Measurements from ENCODE around the gene POLRMT.
"Not testable (repeated sequence)": the region's sequence is repeated elsewhere in the genome, so short reads cannot be mapped to it uniquely, and the experiment has no call there.

POLRMT gene

GRCh38 chr19:633068-633785 lies at the start of gene POLRMT:
POLRMT (minus strand) TSS chr19:633537; CDS start chr19:633512, 25 bp downstream.
- DNase-seq, result peak; percentile 93

GRCh38 chr19:682678-683320 lies 49.5 kb upstream of the POLRMT start:
- DNase-seq, result no peak

- peak; percentile 93 for DNase-seq
These were observed 48.0 kb upstream of the POLRMT start for GRCh38 chr19:681029-682019.

GRCh38 chr19:680287-681028 lies 47.1 kb upstream of the POLRMT start:
- peak; percentile 100 for DNase-seq

GRCh38 chr19:679418-680286 lies 46.3 kb upstream of the POLRMT start:
- DNase-seq, result peak; percentile 39

GRCh38 chr19:678791-679388 lies 45.6 kb upstream of the POLRMT start:
- no peak for DNase-seq

GRCh38 chr19:677601-678436 lies 44.5 kb upstream of the POLRMT start:
- DNase-seq, result no peak

GRCh38 chr19:677201-677600 lies 43.9 kb upstream of the POLRMT start:
- DNase-seq, result no peak

GRCh38 chr19:676339-677105 lies 43.2 kb upstream of the POLRMT start, which contains the start of gene FSTL3:
FSTL3 (plus strand) TSS chr19:676392; CDS start chr19:676424, 32 bp downstream.
- no peak for DNase-seq

- no peak for DNase-seq
These were observed 42.6 kb upstream of the POLRMT start for GRCh38 chr19:676007-676338.

- DNase-seq, result no peak
These were observed 41.2 kb upstream of the POLRMT start for GRCh38 chr19:674282-675151.

GRCh38 chr19:670609-671075 lies 37.3 kb upstream of the POLRMT start:
- no peak for DNase-seq

- not testable (repeated sequence) for DNase-seq
These were observed 35.5 kb upstream of the POLRMT start for GRCh38 chr19:668675-669434.

GRCh38 chr19:666985-667573 lies 33.7 kb upstream of the POLRMT start:
- not testable (repeated sequence) for DNase-seq

- peak; percentile 84 for DNase-seq
These were observed 31.6 kb upstream of the POLRMT start for GRCh38 chr19:664913-665443.

- no peak for DNase-seq
These were observed 30.4 kb upstream of the POLRMT start for GRCh38 chr19:663682-664117.

Data from stimulated activated CD4-positive, alpha-beta T cell treated with anti-CD3 and anti-CD28 coated beads, Interleukin-12 subunit alpha, Interleukin-12 subunit beta, amount 100 ng/mL, for 4 hours (primary cell).